Neural cell (in vitro differentiated cells): ENCODE data around the gene DUSP12. TPM values are rescaled to one million over a fixed set of nuclear protein-coding genes. Genes with fewer than 3 reads are reported as not detected.

Source experiments
- H2AFZ ChIP-seq: fragments of 200-600, 300-800 bp; sonication (generic), shearing (Covaris generic); 2 replicates; pipeline ENCODE4 v1.6.0; 2014; ENCODE audit warnings: low read depth, mild to moderate bottlenecking, antibody characterized with exemption, low read length, moderate library complexity
- H3F3A ChIP-seq: fragments of 200-600 bp; shearing (Covaris generic); 2 replicates; pipeline ENCODE4 v1.6.1; 2016; ENCODE audit warnings: mild to moderate bottlenecking, moderate library complexity, mixed read lengths, antibody characterized with exemption, low read length; ENCODE audit not compliant: insufficient read depth, poor library complexity, severe bottlenecking
- H3K27ac ChIP-seq: fragments of 200-600, 300-800 bp; sonication (generic), shearing (Covaris generic); 2 replicates; pipeline ENCODE4 v1.5.1; 2014; ENCODE audit warnings: mild to moderate bottlenecking, low read length, moderate library complexity
- H3K27me3 ChIP-seq: fragments of 300-800, 200-600 bp; sonication (generic), shearing (Covaris generic); 2 replicates; pipeline ENCODE4 v1.6.0; 2014; ENCODE audit warnings: mild to moderate bottlenecking, low read depth, low read length, moderate library complexity; ENCODE audit not compliant: insufficient read depth
- H3K36me3 ChIP-seq: fragments of 300-800, 200-600 bp; sonication (generic), shearing (Covaris generic); 2 replicates; pipeline ENCODE4 v1.5.1; 2014; ENCODE audit warnings: mild to moderate bottlenecking, antibody characterized with exemption, low read length, moderate library complexity; ENCODE audit not compliant: insufficient read depth
- H3K4me2 ChIP-seq: fragments of 300-800, 200-600 bp; sonication (generic), shearing (Covaris generic); 2 replicates; pipeline ENCODE4 v1.6.0; 2014; ENCODE audit warnings: mild to moderate bottlenecking, low read length
- H3K4me3 ChIP-seq: fragments of 300-800, 200-600 bp; sonication (generic), shearing (Covaris generic); 2 replicates; pipeline ENCODE4 v1.5.1; 2014; ENCODE audit warnings: mild to moderate bottlenecking, low read length, moderate library complexity
- H3K79me2 ChIP-seq: fragments of 200-600 bp; shearing (Covaris generic); replicated peaks from 2 replicates; pipeline ENCODE4 v1.6.0; 2014; ENCODE audit warnings: mild to moderate bottlenecking, low read length, moderate library complexity; ENCODE audit not compliant: insufficient read depth
- H3K9ac ChIP-seq: fragments of 300-800, 200-600 bp; sonication (generic), shearing (Covaris generic); 2 replicates; pipeline ENCODE4 v1.6.1; 2016; ENCODE audit warnings: mild to moderate bottlenecking, low read length, mixed read lengths
- H3K9me2 ChIP-seq: fragments of 200-600 bp; shearing (Covaris generic); 2 replicates; pipeline ENCODE4 v1.6.1; 2016; ENCODE audit warnings: mild to moderate bottlenecking, low read length, mixed read lengths; ENCODE audit not compliant: insufficient read depth
- H3K9me3 ChIP-seq: fragments of 200-600, 300-800 bp; sonication (generic), shearing (Covaris generic); 2 replicates; pipeline ENCODE4 v1.6.1; 2016; ENCODE audit warnings: mild to moderate bottlenecking, mixed run types, low read length, moderate library complexity, mixed read lengths
- H4K20me1 ChIP-seq: fragments of 200-600 bp; shearing (Covaris generic); 2 replicates; pipeline ENCODE4 v1.6.1; 2016; ENCODE audit warnings: mild to moderate bottlenecking, mixed run types; ENCODE audit not compliant: insufficient read depth
- EP300 ChIP-seq: fragments of 450-650 bp; conservative IDR thresholded peaks from 2 replicates; pipeline ENCODE4 v1.6.1; 2014; ENCODE audit warnings: antibody characterized with exemption, mild to moderate bottlenecking, moderate library complexity; ENCODE audit not compliant: poor library complexity, severe bottlenecking
- EZH2 ChIP-seq: fragments of 200-600, 300-800 bp; shearing (Covaris generic), sonication (generic); IDR thresholded peaks from 2 replicates; pipeline ENCODE4 v1.6.1; 2014; ENCODE audit warnings: antibody characterized with exemption, low read length, borderline replicate concordance, mild to moderate bottlenecking; ENCODE audit not compliant: insufficient read depth, poor library complexity, severe bottlenecking
- MXI1 ChIP-seq: fragments of 450-650 bp; conservative IDR thresholded peaks from 2 replicates; pipeline ENCODE4 v1.6.1; 2014; ENCODE audit warnings: antibody characterized with exemption, mild to moderate bottlenecking; ENCODE audit not compliant: poor library complexity, severe bottlenecking
- POLR2AphosphoS5 ChIP-seq: IDR thresholded peaks from 2 replicates; pipeline ENCODE4 v1.6.1; 2012
- RAD21 ChIP-seq: fragments of 450-650 bp; conservative IDR thresholded peaks from 2 replicates; pipeline ENCODE4 v1.6.1; 2014; ENCODE audit warnings: antibody characterized with exemption, mild to moderate bottlenecking, moderate library complexity
- SMC3 ChIP-seq: fragments of 450-650 bp; conservative IDR thresholded peaks from 2 replicates; pipeline ENCODE4 v1.6.1; 2014; ENCODE audit warnings: antibody characterized with exemption, mild to moderate bottlenecking, moderate library complexity; ENCODE audit not compliant: poor library complexity
- TAF1 ChIP-seq: IDR thresholded peaks from 2 replicates; pipeline ENCODE4 v1.6.1; 2012; ENCODE audit warnings: low read depth
- polyA plus RNA-seq: library from polyadenylated mRNA; depleted of rRNA; stranded (reverse); fragments of >200 nt; gene quantifications from 2 replicates; pipeline ENCODE4 v1.2.3, GENCODE V29; 2014
- TF ChIP-seq, protein P1 (sequence below): fragments of 450-650 bp; IDR thresholded peaks from 2 replicates; pipeline ENCODE4 v1.5.1; 2014; ENCODE audit warnings: antibody characterized with exemption, mild to moderate bottlenecking, moderate library complexity; ENCODE audit not compliant: poor library complexity, severe bottlenecking
- TF ChIP-seq, protein P2 (sequence below): IDR thresholded peaks from 2 replicates; pipeline ENCODE4 v1.6.1; 2012; ENCODE audit warnings: borderline replicate concordance

DUSP12 gene
- polyA plus RNA-seq, 1 donor from 2014 or later: 209 TPM

DNA sequence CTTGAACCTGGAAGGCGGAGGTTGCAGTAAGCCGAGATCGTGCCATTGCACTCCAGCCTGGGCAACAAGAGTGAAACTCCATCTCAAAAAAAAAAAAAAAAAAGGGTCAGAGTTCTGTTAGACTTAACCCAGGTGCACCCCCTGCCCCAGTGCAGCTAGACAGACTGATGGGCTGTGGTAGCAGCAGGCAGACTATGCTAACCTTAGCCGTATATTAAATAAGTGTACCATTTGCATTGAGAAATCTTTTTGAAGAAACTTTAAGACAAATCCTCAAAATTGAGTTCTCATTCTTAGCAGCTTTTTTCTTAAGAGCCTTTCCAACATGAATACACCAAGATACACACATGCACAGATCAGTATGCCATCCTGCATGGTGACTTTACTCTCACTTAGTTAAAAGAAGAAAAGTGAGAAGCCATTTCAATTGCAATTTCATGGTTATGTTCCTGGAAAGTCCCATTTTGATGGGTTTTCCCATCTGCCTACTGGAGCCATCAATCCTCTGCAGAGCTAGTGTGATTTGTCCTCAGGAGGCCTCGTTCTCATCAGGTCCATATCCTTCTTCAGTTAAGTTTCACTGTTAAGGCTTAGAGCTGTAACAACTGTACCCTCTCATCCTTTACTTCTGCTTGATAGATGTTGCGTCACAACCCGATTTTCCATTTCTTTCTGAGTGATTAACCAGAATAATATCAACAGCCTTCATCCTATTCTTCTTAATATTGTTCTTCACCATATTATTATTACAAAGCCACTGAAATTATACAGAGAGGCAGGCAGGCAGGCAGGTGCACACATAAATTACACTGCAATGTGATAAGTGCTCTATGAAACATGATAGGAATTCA lies 21.0 kb upstream of the DUSP12 start:
- H3K4me2 ChIP-seq: no peak overlapping the region

DNA sequence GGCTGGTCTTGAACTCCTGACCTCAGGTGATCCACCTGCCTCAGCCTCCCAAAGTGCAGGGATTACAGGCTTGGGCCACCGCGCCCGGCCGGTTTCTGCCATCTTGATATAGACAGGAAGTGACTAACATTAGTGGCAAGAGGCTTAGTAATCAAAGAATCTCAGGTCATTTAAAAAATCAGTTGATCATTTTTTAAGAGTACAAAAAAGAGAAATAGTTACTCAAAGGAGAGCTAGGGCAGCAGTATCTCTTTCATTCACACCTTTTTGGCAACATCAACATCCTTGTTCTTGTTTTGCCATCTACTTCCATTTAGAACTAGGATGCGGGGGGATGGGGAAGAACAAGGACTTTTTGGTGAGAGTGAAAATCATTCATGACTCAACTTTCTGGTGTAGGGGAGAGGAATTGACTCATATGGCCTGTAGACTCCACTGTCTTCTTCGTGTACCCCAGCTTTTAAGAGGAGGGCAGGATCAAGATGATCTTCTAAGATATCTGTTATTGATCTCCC lies 19.5 kb upstream of the DUSP12 start:
- Histone ChIP-seq H2AFZ (no peak overlapping the region), H3K9me2 (no peaks in the 10 kb centered on the region)
- TF ChIP-seq EP300 (no peak), MXI1 (no peak), RAD21 (no peak), SMC3 (no peak), TAF1 (no peak), POLR2AphosphoS5 (no peak), EZH2 (no peak)
- TF ChIP-seq, protein P1, sequence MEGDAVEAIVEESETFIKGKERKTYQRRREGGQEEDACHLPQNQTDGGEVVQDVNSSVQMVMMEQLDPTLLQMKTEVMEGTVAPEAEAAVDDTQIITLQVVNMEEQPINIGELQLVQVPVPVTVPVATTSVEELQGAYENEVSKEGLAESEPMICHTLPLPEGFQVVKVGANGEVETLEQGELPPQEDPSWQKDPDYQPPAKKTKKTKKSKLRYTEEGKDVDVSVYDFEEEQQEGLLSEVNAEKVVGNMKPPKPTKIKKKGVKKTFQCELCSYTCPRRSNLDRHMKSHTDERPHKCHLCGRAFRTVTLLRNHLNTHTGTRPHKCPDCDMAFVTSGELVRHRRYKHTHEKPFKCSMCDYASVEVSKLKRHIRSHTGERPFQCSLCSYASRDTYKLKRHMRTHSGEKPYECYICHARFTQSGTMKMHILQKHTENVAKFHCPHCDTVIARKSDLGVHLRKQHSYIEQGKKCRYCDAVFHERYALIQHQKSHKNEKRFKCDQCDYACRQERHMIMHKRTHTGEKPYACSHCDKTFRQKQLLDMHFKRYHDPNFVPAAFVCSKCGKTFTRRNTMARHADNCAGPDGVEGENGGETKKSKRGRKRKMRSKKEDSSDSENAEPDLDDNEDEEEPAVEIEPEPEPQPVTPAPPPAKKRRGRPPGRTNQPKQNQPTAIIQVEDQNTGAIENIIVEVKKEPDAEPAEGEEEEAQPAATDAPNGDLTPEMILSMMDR: no peak

More for the DNA sequence above, 21.0 kb upstream of the DUSP12 start:
- Histone ChIP-seq H2AFZ (no peak overlapping the region), H3K4me3 (no peak overlapping the region), H3K9me2 (no peaks in the 10 kb centered on the region), H3K36me3 (no peaks in the 10 kb centered on the region), H3K27me3 (peaks cover 9% of the 10 kb centered on the region), H3K79me2 (no peaks in the 10 kb centered on the region), H3K9ac (no peak overlapping the region), H3K27ac (no peak overlapping the region), H3F3A (no peaks in the 10 kb centered on the region), H4K20me1 (no peaks in the 10 kb centered on the region), H3K9me3 (no peaks in the 10 kb centered on the region)
- TF ChIP-seq, protein P1: no peak
- no peak for TF ChIP-seq EP300
- TF ChIP-seq MXI1: no peak
- no peak for TF ChIP-seq EZH2
- TF ChIP-seq SMC3: no peak
- TF ChIP-seq, protein P2, sequence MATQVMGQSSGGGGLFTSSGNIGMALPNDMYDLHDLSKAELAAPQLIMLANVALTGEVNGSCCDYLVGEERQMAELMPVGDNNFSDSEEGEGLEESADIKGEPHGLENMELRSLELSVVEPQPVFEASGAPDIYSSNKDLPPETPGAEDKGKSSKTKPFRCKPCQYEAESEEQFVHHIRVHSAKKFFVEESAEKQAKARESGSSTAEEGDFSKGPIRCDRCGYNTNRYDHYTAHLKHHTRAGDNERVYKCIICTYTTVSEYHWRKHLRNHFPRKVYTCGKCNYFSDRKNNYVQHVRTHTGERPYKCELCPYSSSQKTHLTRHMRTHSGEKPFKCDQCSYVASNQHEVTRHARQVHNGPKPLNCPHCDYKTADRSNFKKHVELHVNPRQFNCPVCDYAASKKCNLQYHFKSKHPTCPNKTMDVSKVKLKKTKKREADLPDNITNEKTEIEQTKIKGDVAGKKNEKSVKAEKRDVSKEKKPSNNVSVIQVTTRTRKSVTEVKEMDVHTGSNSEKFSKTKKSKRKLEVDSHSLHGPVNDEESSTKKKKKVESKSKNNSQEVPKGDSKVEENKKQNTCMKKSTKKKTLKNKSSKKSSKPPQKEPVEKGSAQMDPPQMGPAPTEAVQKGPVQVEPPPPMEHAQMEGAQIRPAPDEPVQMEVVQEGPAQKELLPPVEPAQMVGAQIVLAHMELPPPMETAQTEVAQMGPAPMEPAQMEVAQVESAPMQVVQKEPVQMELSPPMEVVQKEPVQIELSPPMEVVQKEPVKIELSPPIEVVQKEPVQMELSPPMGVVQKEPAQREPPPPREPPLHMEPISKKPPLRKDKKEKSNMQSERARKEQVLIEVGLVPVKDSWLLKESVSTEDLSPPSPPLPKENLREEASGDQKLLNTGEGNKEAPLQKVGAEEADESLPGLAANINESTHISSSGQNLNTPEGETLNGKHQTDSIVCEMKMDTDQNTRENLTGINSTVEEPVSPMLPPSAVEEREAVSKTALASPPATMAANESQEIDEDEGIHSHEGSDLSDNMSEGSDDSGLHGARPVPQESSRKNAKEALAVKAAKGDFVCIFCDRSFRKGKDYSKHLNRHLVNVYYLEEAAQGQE: no peak
- TF ChIP-seq POLR2AphosphoS5: no peak
- no peak for TF ChIP-seq TAF1
- TF ChIP-seq RAD21: no peak

More for the DNA sequence above, 19.5 kb upstream of the DUSP12 start:
- Histone ChIP-seq H3K27ac (no peak overlapping the region), H3K27me3 (peaks cover 3% of the 10 kb centered on the region), H3K4me3 (no peak overlapping the region), H3K9ac (no peak overlapping the region), H3K36me3 (no peaks in the 10 kb centered on the region), H3K4me2 (no peak overlapping the region), H3K79me2 (no peaks in the 10 kb centered on the region), H4K20me1 (no peaks in the 10 kb centered on the region), H3F3A (no peaks in the 10 kb centered on the region), H3K9me3 (no peaks in the 10 kb centered on the region)
